HepG2 (cell line): ENCODE results near the gene SLC9A5. TPM values are rescaled to one million over a fixed set of nuclear protein-coding genes. Genes with fewer than 3 reads are reported as not detected.
A peak's percentile ranks its signal among the peaks of the same experiment; 100 is the strongest.

ENCODE experiments used
- CERS6 ChIP-seq: sonication (generic); formaldehyde crosslinking; IDR thresholded peaks from 2 replicates; pipeline ENCODE4 v1.5.0; 2020; ENCODE audit warnings: missing genetic modification reagents
- CREB1 ChIP-seq, 2 experiments: fragments of 450-650 bp in 1 of 2; IDR thresholded peaks; 2 replicates each; pipeline ENCODE4 v1.6.1; 2016 to 2017; ENCODE audit warnings: control low read depth in 1 of 2, mild to moderate bottlenecking in 1 of 2, missing compliant biosample characterization in 1 of 2, missing genetic modification characterization in 1 of 2
- EP300 ChIP-seq, 3 experiments: sonication (generic) in 1 of 3; formaldehyde crosslinking in 1 of 3; IDR thresholded peaks; 2 replicates each; pipeline versions ENCODE4 v1.5.1 to v1.6.1; 2011 to 2020; ENCODE audit warnings: low read depth in 2 of 3, low read length in 2 of 3, borderline replicate concordance in 1 of 3, improper control_type of control experiment in 1 of 3, mild to moderate bottlenecking in 1 of 3, missing genetic modification reagents in 1 of 3, moderate library complexity in 1 of 3
- FOXK1 ChIP-seq: sonication (generic); formaldehyde crosslinking; IDR thresholded peaks from 2 replicates; pipeline ENCODE4 v1.4.0; 2020; ENCODE audit warnings: low read depth, missing genetic modification reagents, borderline replicate concordance
- FOXM1 ChIP-seq: sonication (generic); formaldehyde crosslinking; IDR thresholded peaks from 2 replicates; pipeline ENCODE4 v1.5.0; 2020; ENCODE audit warnings: missing genetic modification reagents
- HDAC2 ChIP-seq: sonication (generic); formaldehyde crosslinking; IDR thresholded peaks from 2 replicates; pipeline ENCODE4 v1.4.0; 2020; ENCODE audit warnings: missing genetic modification reagents
- HMG20A ChIP-seq: IDR thresholded peaks from 2 replicates; pipeline ENCODE4 v1.6.1; 2016; ENCODE audit warnings: borderline replicate concordance
- HOXA3 ChIP-seq: sonication (generic); formaldehyde crosslinking; IDR thresholded peaks from 2 replicates; pipeline ENCODE4 v1.5.0; 2020; ENCODE audit warnings: missing genetic modification reagents
- NAIF1 ChIP-seq: sonication (generic); formaldehyde crosslinking; IDR thresholded peaks from 2 replicates; pipeline ENCODE4 v1.5.0; 2020; ENCODE audit warnings: mild to moderate bottlenecking, missing genetic modification reagents, borderline replicate concordance
- PATZ1 ChIP-seq: sonication (generic); formaldehyde crosslinking; IDR thresholded peaks from 2 replicates; pipeline ENCODE4 v1.4.0; 2020; ENCODE audit warnings: missing genetic modification reagents
- TFDP1 ChIP-seq: IDR thresholded peaks from 2 replicates; pipeline ENCODE4 v1.6.1; 2016; ENCODE audit warnings: missing compliant biosample characterization, missing genetic modification reagents, borderline replicate concordance
- ZNF207 ChIP-seq: fragments of 450-650 bp; IDR thresholded peaks from 2 replicates; pipeline ENCODE4 v1.6.1; 2016; ENCODE audit warnings: antibody characterized with exemption, borderline replicate concordance
- ZNF263 ChIP-seq: sonication (generic); formaldehyde crosslinking; IDR thresholded peaks from 2 replicates; pipeline ENCODE4 v1.4.0; 2020; ENCODE audit warnings: missing genetic modification reagents
- ZNF274 ChIP-seq: sonication (generic); formaldehyde crosslinking; IDR thresholded peaks from 2 replicates; pipeline ENCODE4 v1.5.1; 2020; ENCODE audit warnings: mild to moderate bottlenecking, missing genetic modification reagents
- ZNF281 ChIP-seq: sonication (generic); formaldehyde crosslinking; IDR thresholded peaks from 2 replicates; pipeline ENCODE4 v1.4.0; 2020; ENCODE audit warnings: missing genetic modification reagents, borderline replicate concordance
- ZNF333 ChIP-seq: sonication (generic); formaldehyde crosslinking; IDR thresholded peaks from 2 replicates; pipeline ENCODE4 v1.4.0; 2020; ENCODE audit warnings: mild to moderate bottlenecking, missing genetic modification reagents, borderline replicate concordance
- ZNF737 ChIP-seq: sonication (generic); formaldehyde crosslinking; IDR thresholded peaks from 2 replicates; pipeline ENCODE4 v1.5.0; 2020; ENCODE audit warnings: missing genetic modification reagents, mild to moderate bottlenecking, borderline replicate concordance
- ZNF740 ChIP-seq: sonication (generic); formaldehyde crosslinking; IDR thresholded peaks from 2 replicates; pipeline ENCODE4 v1.4.0; 2020; ENCODE audit warnings: missing genetic modification reagents
- ZNF766 ChIP-seq: sonication (generic); formaldehyde crosslinking; IDR thresholded peaks from 2 replicates; pipeline ENCODE4 v1.5.0; 2020; ENCODE audit warnings: missing genetic modification reagents, borderline replicate concordance
- ZNF816 ChIP-seq: sonication (generic); formaldehyde crosslinking; IDR thresholded peaks from 2 replicates; pipeline ENCODE4 v1.8.0; 2022; ENCODE audit warnings: missing genetic modification reagents, mild to moderate bottlenecking, borderline replicate concordance
- ZSCAN20 ChIP-seq: sonication (generic); formaldehyde crosslinking; IDR thresholded peaks from 2 replicates; pipeline ENCODE4 v1.4.0; 2020; ENCODE audit warnings: missing genetic modification reagents, mild to moderate bottlenecking, borderline replicate concordance
- polyA plus RNA-seq, 8 experiments: library from polyadenylated mRNA; depleted of rRNA in 3 of 8; stranded (reverse) in 7 of 8; unstranded in 1 of 8; fragments of >200 nt; fragmentation: Illumina TruSeq in 4 of 8; extraction: Trizol in 4 of 8; gene quantifications; 2 replicates each; pipeline versions ENCODE4 v1.2.1 to v1.2.3, GENCODE V29; 2011 to 2016; ENCODE audit warnings: low read depth in 4 of 8, missing spikeins in 1 of 8, mixed read lengths in 1 of 8; ENCODE audit not compliant: insufficient read depth in 1 of 8
- total RNA-seq, 5 experiments: library from RNA; depleted of rRNA; stranded (reverse); fragments of >200 nt; fragmentation: Illumina TruSeq; extraction: Trizol; gene quantifications; 2 replicates each; pipeline ENCODE4 v1.2.3, GENCODE V29; 2016; ENCODE audit warnings: low read depth in 1 of 5

The SLC9A5 gene
- total and polyA plus RNA-seq, 2 of the 13 experiments (the other 11 are each of a cell fraction or from before 2014, with no cell fraction given), result 0.58 to 1.4 TPM

GRCh38 chr16:67248401-67249177, at the start of gene SLC9A5 (continued):
- TF ChIP-seq TFDP1 (CRISPR knock-in tag) (peak; percentile 73; the same call in 1 of the 2 replicates), ZNF740 (CRISPR knock-in tag) (peak; percentile 72; the same call in 1 of the 2 replicates), ZNF281 (CRISPR knock-in tag) (no peak), FOXM1 (CRISPR knock-in tag) (no peak), ZNF737 (CRISPR knock-in tag) (no peak), ZNF333 (CRISPR knock-in tag) (no peak), CERS6 (CRISPR knock-in tag) (no peak), ZNF816 (no peak), CREB1 (IDR thresholded peaks at IDR 0.05) (peak; percentile 32; the same call in 1 of the 2 replicates), CREB1 (CRISPR knock-in tag; IDR thresholded peaks at IDR 0.05) (no peak), PATZ1 (CRISPR knock-in tag) (peak; percentile 70), ZNF274 (0 out of 2 replicates have a peak, but pooled peaks have one; percentile 26), EP300 (IDR thresholded peaks at IDR 0.05; ENCODE audit: low read depth in 2 of 2, low read length in 2 of 2) (no peak), EP300 (CRISPR knock-in tag; IDR thresholded peaks at IDR 0.05; ENCODE audit: borderline replicate concordance) (no peak), HOXA3 (CRISPR knock-in tag) (peak; percentile 42; the same call in 1 of the 2 replicates), ZSCAN20 (CRISPR knock-in tag) (no peak), ZNF766 (CRISPR knock-in tag) (no peak), ZNF263 (CRISPR knock-in tag) (peak; percentile 43; the same call in 1 of the 2 replicates), ZNF207 (no peak), HMG20A (CRISPR knock-in tag) (no peak), FOXK1 (CRISPR knock-in tag) (no peak), HDAC2 (no peak), NAIF1 (CRISPR knock-in tag) (no peak)
